Smooth muscle cell (in vitro differentiated cells): Measurements from ENCODE around the gene MRPS11. TPM values are rescaled to one million over a fixed set of nuclear protein-coding genes. Genes with fewer than 3 reads are reported as not detected.

Source experiments
- DNase-seq: peaks from one replicate; lab custom pipeline; 2025; ENCODE audit not compliant: unreplicated experiment; lab: John Stamatoyannopoulos, UW
- H2AFZ ChIP-seq: fragments of 200-600 bp; sonication (generic); 2 replicates; pipeline ENCODE4 v1.6.0; 2016; ENCODE audit warnings: antibody characterized with exemption, low read depth, mild to moderate bottlenecking
- H3F3A ChIP-seq: fragments of 200-600 bp; sonication (generic); 2 replicates; pipeline ENCODE4 v1.6.0; 2017; ENCODE audit warnings: antibody characterized with exemption, low read depth
- H3K27ac ChIP-seq: fragments of 200-600 bp; sonication (generic); 2 replicates; pipeline ENCODE4 v1.5.1; 2016; ENCODE audit warnings: low read depth, mild to moderate bottlenecking
- H3K27me3 ChIP-seq: fragments of 200-600 bp; sonication (generic); 2 replicates; pipeline ENCODE4 v1.6.1; 2016; ENCODE audit warnings: low read depth, mild to moderate bottlenecking
- H3K36me3 ChIP-seq: fragments of 200-600 bp; sonication (generic); 2 replicates; pipeline ENCODE4 v1.5.1; 2016; ENCODE audit warnings: low read depth
- H3K4me1 ChIP-seq: fragments of 200-600 bp; sonication (generic); 2 replicates; pipeline ENCODE4 v1.5.1; 2016; ENCODE audit warnings: low read depth
- H3K4me2 ChIP-seq: fragments of 200-600 bp; sonication (generic); 2 replicates; pipeline ENCODE4 v1.6.0; 2016; ENCODE audit warnings: mild to moderate bottlenecking
- H3K4me3 ChIP-seq: fragments of 200-600 bp; sonication (generic); 2 replicates; pipeline ENCODE4 v1.5.1; 2016; ENCODE audit warnings: mild to moderate bottlenecking
- H3K79me2 ChIP-seq: fragments of 200-600 bp; sonication (generic); 2 replicates; pipeline ENCODE4 v1.6.0; 2016; ENCODE audit warnings: low read depth, mild to moderate bottlenecking
- H3K9ac ChIP-seq: fragments of 200-600 bp; sonication (generic); 2 replicates; pipeline ENCODE4 v1.6.0; 2016; ENCODE audit warnings: low read depth
- H3K9me3 ChIP-seq: fragments of 200-600 bp; sonication (generic); replicated peaks from 2 replicates; pipeline ENCODE4 v1.5.1; 2016; ENCODE audit warnings: low read depth
- H4K20me1 ChIP-seq: fragments of 200-600 bp; sonication (generic); 2 replicates; pipeline ENCODE4 v1.6.0; 2016; ENCODE audit warnings: low read depth
- WGBS: methylation state at CpG from one replicate; pipeline ENCODE4 v1.1.7; 2016; ENCODE audit warnings: low lambda C conversion rate; 5-methylcytosine and 5-hydroxymethylcytosine counted together
- polyA plus RNA-seq: library from polyadenylated mRNA; unstranded; fragments of >200 nt; fragmentation: Nextera tagmentation; extraction: Ambion mirVana; gene quantifications from 2 replicates; pipeline ENCODE4 v1.2.1, GENCODE V29; 2016
- total RNA-seq: library from RNA; depleted of rRNA; stranded (reverse); fragments of >200 nt; gene quantifications from 2 replicates; pipeline ENCODE4 v1.2.3, GENCODE V29; 2014
- TF ChIP-seq, protein P1 (sequence below): fragments of 200-600 bp; sonication (generic); IDR thresholded peaks from 2 replicates; pipeline ENCODE4 v1.5.1; 2017; ENCODE audit warnings: borderline replicate concordance, mild to moderate bottlenecking, antibody characterized with exemption; ENCODE audit not compliant: insufficient read depth, poor library complexity, severe bottlenecking

Gene MRPS11
- total RNA-seq (16.0 and 39.1 TPM in 2 replicates), polyA plus RNA-seq (64.4 and 69.1 TPM in 2 replicates)

DNA sequence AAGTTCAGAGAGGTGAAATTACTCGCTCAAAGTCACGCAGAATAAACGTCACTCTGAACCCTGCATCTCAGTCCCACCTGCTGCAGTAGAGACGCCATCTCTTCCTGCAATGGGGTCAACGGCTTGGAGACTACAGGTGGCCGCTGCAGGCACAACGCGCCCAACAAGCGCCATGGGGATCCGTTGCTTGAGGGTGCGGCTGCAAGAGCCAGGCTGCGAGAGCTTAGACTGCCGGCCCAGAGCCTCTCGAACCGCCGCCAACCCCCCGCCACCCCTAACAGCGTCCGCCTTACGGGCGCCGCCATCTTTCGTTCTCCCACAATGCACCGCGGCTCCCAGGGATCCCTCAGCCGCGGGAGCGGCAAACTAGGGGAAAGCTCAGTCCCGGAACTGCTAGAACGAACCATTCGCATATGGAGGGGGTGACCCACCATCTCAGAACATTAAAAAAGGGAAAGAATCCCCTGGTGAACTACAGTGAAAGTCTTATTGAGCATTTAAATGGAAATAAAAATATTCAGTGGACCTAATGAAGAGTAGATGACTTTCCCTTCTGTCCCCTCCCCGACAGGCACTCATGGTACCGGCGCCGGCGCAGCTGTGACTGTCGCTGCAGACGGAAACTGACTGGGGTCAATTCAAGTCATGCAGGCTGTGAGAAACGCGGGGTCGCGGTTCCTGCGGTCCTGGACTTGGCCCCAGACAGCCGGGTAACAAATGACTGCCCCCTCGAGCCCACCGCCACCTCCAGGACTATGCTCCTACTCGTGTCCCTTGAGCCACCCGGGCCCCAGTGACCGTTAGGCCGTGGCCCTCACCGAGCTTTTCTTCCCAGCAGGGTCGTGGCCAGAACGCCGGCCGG is at the start of gene MRPS11, which contains the start of gene MRPL46:
Gene MRPS11 (plus strand): TSS at position 636 of the 862 bp plus-strand sequence. CDS start 10 bp downstream, at position 646.
Gene MRPL46 (minus strand): TSS at position 316 of the 862 bp plus-strand sequence. CDS start 11 bp downstream, at position 305.
- H3K9ac ChIP-seq, result peak within 1 kb of the TSS; percentile 93
- H3K4me2 ChIP-seq, result peak within 1 kb of the TSS; percentile 97
- peak within 1 kb of the TSS; percentile 97 for H2AFZ ChIP-seq
- TF ChIP-seq, protein P1, sequence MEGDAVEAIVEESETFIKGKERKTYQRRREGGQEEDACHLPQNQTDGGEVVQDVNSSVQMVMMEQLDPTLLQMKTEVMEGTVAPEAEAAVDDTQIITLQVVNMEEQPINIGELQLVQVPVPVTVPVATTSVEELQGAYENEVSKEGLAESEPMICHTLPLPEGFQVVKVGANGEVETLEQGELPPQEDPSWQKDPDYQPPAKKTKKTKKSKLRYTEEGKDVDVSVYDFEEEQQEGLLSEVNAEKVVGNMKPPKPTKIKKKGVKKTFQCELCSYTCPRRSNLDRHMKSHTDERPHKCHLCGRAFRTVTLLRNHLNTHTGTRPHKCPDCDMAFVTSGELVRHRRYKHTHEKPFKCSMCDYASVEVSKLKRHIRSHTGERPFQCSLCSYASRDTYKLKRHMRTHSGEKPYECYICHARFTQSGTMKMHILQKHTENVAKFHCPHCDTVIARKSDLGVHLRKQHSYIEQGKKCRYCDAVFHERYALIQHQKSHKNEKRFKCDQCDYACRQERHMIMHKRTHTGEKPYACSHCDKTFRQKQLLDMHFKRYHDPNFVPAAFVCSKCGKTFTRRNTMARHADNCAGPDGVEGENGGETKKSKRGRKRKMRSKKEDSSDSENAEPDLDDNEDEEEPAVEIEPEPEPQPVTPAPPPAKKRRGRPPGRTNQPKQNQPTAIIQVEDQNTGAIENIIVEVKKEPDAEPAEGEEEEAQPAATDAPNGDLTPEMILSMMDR, result no peak
- H3K4me1 ChIP-seq, result peaks cover 14% of the 10 kb centered on the region
- H3K27ac ChIP-seq, result peak within 1 kb of the TSS; percentile 82
- no peaks in the 10 kb centered on the region for H3K36me3 ChIP-seq
- H3K4me3 ChIP-seq, result peak within 1 kb of the TSS; percentile 97
- H4K20me1 ChIP-seq, result no peaks in the 10 kb centered on the region
- DNase-seq, result peak; percentile 45
- 1% methylated on average over 55 of the region's 55 CpGs for WGBS
- peaks cover 26% of the 10 kb centered on the region for H3K79me2 ChIP-seq
- no peaks in the 10 kb centered on the region for H3F3A ChIP-seq
- no peaks in the 10 kb centered on the region for H3K9me3 ChIP-seq
- no peaks in the 10 kb centered on the region for H3K27me3 ChIP-seq

DNA sequence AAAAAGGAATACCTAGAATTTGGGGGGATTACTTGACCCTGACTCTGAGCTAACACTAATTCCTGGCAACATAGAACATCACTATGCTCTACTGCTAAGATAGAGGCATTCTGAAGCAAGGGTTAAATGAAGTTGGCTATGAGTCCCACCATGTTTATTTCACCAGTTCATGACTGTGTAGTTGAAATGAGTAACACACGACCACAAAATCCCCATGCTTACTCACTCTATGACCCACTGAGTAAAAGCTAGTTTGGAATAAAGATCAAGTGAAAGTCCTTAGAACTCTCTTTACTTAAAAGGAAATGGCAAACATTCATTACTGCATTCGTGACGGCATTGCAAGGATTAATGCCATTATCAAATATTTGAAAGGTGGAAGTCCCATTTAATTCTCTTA is 47.7 kb upstream of the MRPS11 start:
- H3K79me2 ChIP-seq, result no peaks in the 10 kb centered on the region
- no peak overlapping the region for H2AFZ ChIP-seq
- no peaks in the 10 kb centered on the region for H3K4me1 ChIP-seq
- no peaks in the 10 kb centered on the region for H3K9me3 ChIP-seq
- H4K20me1 ChIP-seq, result no peaks in the 10 kb centered on the region
- no peaks in the 10 kb centered on the region for H3F3A ChIP-seq
- no peak for DNase-seq
- H3K4me3 ChIP-seq, result no peak overlapping the region
- no peaks in the 10 kb centered on the region for H3K27me3 ChIP-seq
- TF ChIP-seq, protein P1, result no peak
- peak overlapping the region; percentile 14 for H3K27ac ChIP-seq
- WGBS, result 23% methylated on average over 3 of the region's 3 CpGs
- no peak overlapping the region for H3K9ac ChIP-seq
- H3K36me3 ChIP-seq, result no peaks in the 10 kb centered on the region
- H3K4me2 ChIP-seq, result peak overlapping the region; percentile 35

DNA sequence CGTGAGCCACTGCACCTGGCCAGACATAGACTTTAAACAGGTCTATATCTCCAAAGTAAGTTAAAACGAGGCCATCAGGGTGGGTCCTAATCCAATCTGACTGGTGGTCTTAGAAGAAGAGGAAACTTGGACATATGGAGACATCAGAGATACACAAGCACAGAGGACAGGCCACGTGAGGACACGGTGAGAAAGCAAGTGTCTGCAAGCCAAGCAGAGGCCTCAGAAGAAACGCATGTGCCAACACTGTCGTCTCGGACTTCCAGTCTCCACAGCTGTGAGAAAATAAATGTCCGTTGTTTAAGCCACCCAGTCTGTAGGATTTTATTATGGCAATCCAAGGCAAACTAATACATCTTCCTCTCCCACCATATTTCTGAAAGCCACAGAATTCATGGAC is 44.2 kb upstream of the MRPS11 start:
- no peaks in the 10 kb centered on the region for H3K9me3 ChIP-seq
- no peaks in the 10 kb centered on the region for H3K79me2 ChIP-seq
- peaks cover 9% of the 10 kb centered on the region for H3K27me3 ChIP-seq
- H3K36me3 ChIP-seq, result no peaks in the 10 kb centered on the region
- H3F3A ChIP-seq, result no peaks in the 10 kb centered on the region
- H4K20me1 ChIP-seq, result no peaks in the 10 kb centered on the region
- no peak for DNase-seq
- 93% methylated on average over 8 of the region's 8 CpGs for WGBS
- H3K4me2 ChIP-seq, result no peak overlapping the region
- no peak overlapping the region for H2AFZ ChIP-seq
- H3K4me1 ChIP-seq, result no peaks in the 10 kb centered on the region
- no peak overlapping the region for H3K27ac ChIP-seq
- TF ChIP-seq, protein P1, result no peak
- no peak overlapping the region for H3K9ac ChIP-seq
- H3K4me3 ChIP-seq, result no peak overlapping the region

DNA sequence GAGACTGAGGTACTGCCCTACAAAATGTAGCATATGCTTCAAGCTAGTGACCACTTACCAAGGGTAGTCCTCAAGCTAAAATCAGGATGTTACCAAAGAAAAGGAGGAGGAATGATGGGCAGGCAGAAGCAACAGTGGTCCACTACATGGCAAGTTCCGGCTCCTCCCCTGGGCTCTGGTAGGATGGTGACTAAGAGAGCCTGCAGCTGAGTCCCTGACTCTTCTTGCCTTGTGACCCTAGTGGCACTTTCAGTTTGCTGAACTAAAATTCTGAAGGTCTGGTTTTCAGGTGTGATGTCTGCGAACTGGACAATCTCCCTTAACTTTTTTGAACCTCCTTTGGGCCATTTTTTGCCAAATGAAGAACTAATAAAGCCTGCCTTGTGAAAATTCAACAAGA is 41.2 kb upstream of the MRPS11 start:
- WGBS, result 81% methylated on average over 2 of the region's 2 CpGs

More for the DNA sequence above, 41.2 kb upstream of the MRPS11 start:
- H2AFZ ChIP-seq, result no peak overlapping the region
- no peak overlapping the region for H3K4me2 ChIP-seq
- H3K27ac ChIP-seq, result no peak overlapping the region
- peaks cover 13% of the 10 kb centered on the region for H3K27me3 ChIP-seq
- no peak overlapping the region for H3K9ac ChIP-seq
- no peaks in the 10 kb centered on the region for H3F3A ChIP-seq
- H3K4me3 ChIP-seq, result no peak overlapping the region
- H3K4me1 ChIP-seq, result no peaks in the 10 kb centered on the region
- DNase-seq, result no peak
- H3K79me2 ChIP-seq, result no peaks in the 10 kb centered on the region
- H4K20me1 ChIP-seq, result no peaks in the 10 kb centered on the region
- H3K36me3 ChIP-seq, result no peaks in the 10 kb centered on the region
- TF ChIP-seq, protein P1, result no peak
- no peaks in the 10 kb centered on the region for H3K9me3 ChIP-seq
